Heart left ventricle (tissue), 16 donors: ENCODE measurements around the gene ORMDL3. TPM values are rescaled to one million over a fixed set of nuclear protein-coding genes. Genes with fewer than 3 reads are reported as not detected.

ENCODE experiments used
- ATAC-seq, 4 donors: fragments of 200-7000 bp; cut with Tn5 transposase; one replicate each; pipeline ENCODE4 v1.9.1; 2020 to 2022; ENCODE audit warnings: moderate library complexity in 4 of 4, mild to moderate bottlenecking in 3 of 4, moderate number of reproducible peaks in 1 of 4
- DNase-seq, 5 donors: peaks; one replicate each; pipeline ENCODE4 v3.0.0-alpha.2; 2020
- H3K27ac ChIP-seq, 12 donors: fragments of 200-600 bp; sonication (generic) in 4 of 12; one replicate each; pipeline versions ENCODE4 v1.5.0 to v1.8.0; 2016 to 2022; ENCODE audit warnings: mild to moderate bottlenecking in 2 of 12
- H3K27me3 ChIP-seq, 9 donors: fragments of 200-600 bp; sonication (generic) in 2 of 9; one replicate each; pipeline versions ENCODE4 v1.5.1 to v1.8.0; 2016 to 2022; ENCODE audit warnings: mild to moderate bottlenecking in 3 of 9
- H3K36me3 ChIP-seq, 9 donors: fragments of 200-600 bp; sonication (generic) in 2 of 9; one replicate each; pipeline versions ENCODE4 v1.5.0 to v1.8.0; 2018 to 2022; ENCODE audit warnings: mild to moderate bottlenecking in 2 of 9
- H3K4me1 ChIP-seq, 12 donors: fragments of 200-600 bp; sonication (generic) in 4 of 12; one replicate each; pipeline versions ENCODE4 v1.5.0 to v1.8.0; 2016 to 2022; ENCODE audit warnings: mild to moderate bottlenecking in 3 of 12
- H3K4me3 ChIP-seq, 12 donors: fragments of 200-600 bp; sonication (generic) in 4 of 12; one replicate each; pipeline versions ENCODE4 v1.5.0 to v1.8.0; 2017 to 2022; ENCODE audit warnings: mild to moderate bottlenecking in 9 of 12, moderate library complexity in 4 of 12
- H3K9me3 ChIP-seq, 12 donors: fragments of 200-600 bp; sonication (generic) in 4 of 12; one replicate each; pipeline versions ENCODE4 v1.5.0 to v1.8.0; 2016 to 2022; ENCODE audit warnings: mild to moderate bottlenecking in 1 of 12
- CTCF ChIP-seq, 12 donors: fragments of 200-600 bp; sonication (generic) in 4 of 12; IDR thresholded peaks; one replicate each; pipeline versions ENCODE4 v1.5.0 to v1.8.0; 2018 to 2022; ENCODE audit warnings: antibody characterized with exemption in 12 of 12, mild to moderate bottlenecking in 5 of 12
- POLR2A ChIP-seq, 2 donors: fragments of 450-650 bp; IDR thresholded peaks; one replicate each; pipeline ENCODE4 v1.6.1; 2017; ENCODE audit warnings: antibody characterized with exemption in 2 of 2, mild to moderate bottlenecking in 2 of 2, moderate library complexity in 2 of 2
- WGBS, 4 donors: extraction: QIAGEN DNeasy Blood & Tissue Kit in 2 of 4; methylation state at CpG; one replicate each; pipeline versions ENCODE4 v1.1.5 to v1.1.7; 2013 to 2018; 5-methylcytosine and 5-hydroxymethylcytosine counted together
- intact Hi-C, 10 donors: fragments of 100-400 bp; cut with DNase I; formaldehyde crosslinking; loops; one replicate each; pipeline versions ENCODE4 v1.11.1 to v1.14.2; 2022
- long read RNA-seq, 3 donors: library from polyadenylated mRNA; unstranded; transcript quantifications; one replicate each; pipeline ENCODE4 v2.0.0, GENCODE V29; 2020 to 2021
- polyA plus RNA-seq, 2 donors: library from polyadenylated mRNA; stranded (reverse); fragments of 200-250 nt; gene quantifications; one replicate each; pipeline ENCODE4 v1.2.3, GENCODE V29; 2013
- total RNA-seq, 9 donors: library from RNA; depleted of rRNA in 2 of 9; stranded (reverse); fragments of >200 nt in 2 of 9; fragmentation: NEBNext Ultra II Directional in 3 of 9; extraction: Animal tissue kit (Norgen Biotek cat#: 25700) in 3 of 9; gene quantifications; one replicate each; pipeline versions ENCODE4 v1.1.0 to v1.2.4, GENCODE V29; 2016 to 2023
- donor health status: ischemic (EF 13 %, LVEDD 7.1; RV severe dilation, severe dysfunction).
- donor health status: healthy with polysubstance abuse.
- donor health status: DM: no; HTN: yes; CAD: no.
- donor health status: DM: no; HTN: no; CAD: no.
- donor health status: ischemic (EF 25% LVEDD 6.9; RV normal size, moderate dysfunction).
- donor health status: ischemic (EF 25% LVEDD 5.7; RV mildly dilated, moderate dysfunction).
- donor health status: healthy.
- donor health status: DM: yes; HTN: yes; CAD: no.
- donor health status: ischemic (EF 35%, LVEDD 5.7; RV mildly dilated, moderate dysfunction).
- donor health status: nonischemic (EF 11% LVEDD 7.7; RV severe dilation, severe dysfunction).
- donor health status: DM: yes; HTN: yes; CAD: no.
- donor health status: PGD.
- donor health status: ischemic (EF 29% LVEDD 5.4; RV normal size, mild dysfunction).
- donor health status: nonischemic (EF 23%, LVEDD 6.1; RV moderate dilation, normal function).

ORMDL3 gene
- total RNA-seq = 100 to 1,000 TPM in 1 of 9 donors, 10 to 100 TPM in 8; 40.0 to 111 (median 59.2) TPM
- polyA plus RNA-seq = 10 to 100 TPM; 49.9 to 64.0 TPM
- long read RNA-seq, donor 1, partial matches to known transcripts = 0 of 3 reads
- long read RNA-seq, donor 1, other reads (novel, unspliced or antisense) = 1 of 3 reads
- long read RNA-seq, donor 2, transcript ORMDL3-201 (4 exons, 2,111 nt) = major isoform, 32 of 49 reads
- long read RNA-seq, donor 2, transcript ORMDL3-204 (4 exons, 2,106 nt) = minor isoform, 11 of 49 reads
- long read RNA-seq, donor 2, partial matches to known transcripts = 4 of 49 reads
- long read RNA-seq, donor 2, other reads (novel, unspliced or antisense) = 2 of 49 reads
- long read RNA-seq, donor 3, partial matches to known transcripts = 4 of 7 reads
- long read RNA-seq, donor 3, other reads (novel, unspliced or antisense) = 0 of 7 reads

- 0 to 1% (median 1%) methylated on average over 42 to 72 of the region's 72 CpGs for WGBS, 4 donors
- H3K27ac ChIP-seq = peak within 1 kb of the TSS; percentile 91 to 98 (median 96)
- peaks cover 0 to 19% (median 17%) of the 10 kb centered on the region in 9 donors for H3K36me3 ChIP-seq
- no peaks in the 10 kb centered on the region for H3K9me3 ChIP-seq
- peak within 1 kb of the TSS; percentile 59 to 96 (median 78) for H3K4me3 ChIP-seq
- DNase-seq (peak; percentile 95 to 98 (median 96)), ATAC-seq (peak; percentile 82 to 90 (median 90))
- H3K4me1 ChIP-seq = peaks cover 6 to 68% (median 49%) of the 10 kb centered on the region in 12 donors
- H3K27me3 ChIP-seq = no peaks in the 10 kb centered on the region
- intact Hi-C loops = loop anchor here in 4 of 10 donors (1.0 to 10.0 kb wide), 5 partner anchors 26 to 63 kb away; partner anchors contain the start of genes PSMD3 (in 2 of the 4), IKZF3 (in 1 of the 4) and ZPBP2 (in 1 of the 4)
- TF ChIP-seq CTCF (IDR thresholded peaks at IDR 0.05) = no peak
- peak; percentile 5 to 82 for TF ChIP-seq POLR2A (IDR thresholded peaks at IDR 0.05)
Measured at GRCh38 chr17:39927101-39927928, at the start of gene ORMDL3, which contains the start of gene LRRC3C. Gene ORMDL3 (minus strand): TSS chr17:39927601. CDS start chr17:39924203, 3,398 bp downstream. Gene LRRC3C (plus strand): TSS chr17:39927732. CDS start chr17:39941524, 13,792 bp downstream.

- Histone ChIP-seq H3K9me3 (no peaks in the 10 kb centered on the region), H3K4me3 (no peak overlapping the region), H3K27me3 (peaks cover 0 to 11% (median 0%) of the 10 kb centered on the region in 9 donors), H3K27ac (no peak overlapping the region), H3K36me3 (no peaks in the 10 kb centered on the region), H3K4me1 (peaks cover 0 to 47% (median 3%) of the 10 kb centered on the region in 12 donors)
- ATAC-seq (no peak), DNase-seq (no peak)
- intact Hi-C loops = loop anchor here in 5 of 10 donors (2.0 to 10.0 kb wide), 4 partner anchors 15 to 221 kb away; no protein-coding TSS in a partner anchor
- TF ChIP-seq CTCF (IDR thresholded peaks at IDR 0.05) (no peak), POLR2A (IDR thresholded peaks at IDR 0.05) (no peak)
- WGBS, 4 donors = 65 to 71% (median 67%) methylated on average over 4 of the region's 4 CpGs
Measured at GRCh38 chr17:39975801-39976200, 48.4 kb upstream of the ORMDL3 start.

GRCh38 chr17:39974433-39974832, 47.0 kb upstream of the ORMDL3 start:
- 79 to 83% (median 80%) methylated on average over 5 of the region's 5 CpGs for WGBS, 4 donors
- ATAC-seq = no peak

More at GRCh38 chr17:39974433-39974832, 47.0 kb upstream of the ORMDL3 start:
- TF ChIP-seq POLR2A (IDR thresholded peaks at IDR 0.05) = no peak
- TF ChIP-seq CTCF (IDR thresholded peaks at IDR 0.05) = no peak
- Histone ChIP-seq H3K36me3 (no peaks in the 10 kb centered on the region), H3K9me3 (no peaks in the 10 kb centered on the region), H3K4me1 (peaks cover 0 to 50% (median 0%) of the 10 kb centered on the region in 12 donors), H3K27me3 (peaks cover 0 to 11% (median 0%) of the 10 kb centered on the region in 9 donors), H3K4me3 (no peak overlapping the region), H3K27ac (peak overlapping the region in 1 of 12 donors; percentile 81)
- no peak for DNase-seq
- intact Hi-C loops = loop anchor here in 5 of 10 donors (2.0 to 10.0 kb wide), 5 partner anchors 14 to 220 kb away; no protein-coding TSS in a partner anchor
